ENCODE data around the gene RFX8.

- TF ChIP-seq SIX5 (IDR thresholded peaks at IDR 0.05; ENCODE audit: borderline replicate concordance in 1 of 2, insufficient read depth in 1 of 2, low read depth in 1 of 2, low read length in 2 of 2) (no peak), CREB1 (IDR thresholded peaks at IDR 0.05) (no peak), CREB1 (CRISPR knock-in tag; IDR thresholded peaks at IDR 0.05) (no peak)
Observed at GRCh38 chr2:101398116-101398821, 76.6 kb downstream of the RFX8 start.

All from K562 (cell line).